ENCODE measurements around the gene ARIH1.
"Not testable (repeated sequence)": the region's sequence is repeated elsewhere in the genome, so short reads cannot be mapped to it uniquely, and the experiment has no call there.

The ARIH1 gene

DNA sequence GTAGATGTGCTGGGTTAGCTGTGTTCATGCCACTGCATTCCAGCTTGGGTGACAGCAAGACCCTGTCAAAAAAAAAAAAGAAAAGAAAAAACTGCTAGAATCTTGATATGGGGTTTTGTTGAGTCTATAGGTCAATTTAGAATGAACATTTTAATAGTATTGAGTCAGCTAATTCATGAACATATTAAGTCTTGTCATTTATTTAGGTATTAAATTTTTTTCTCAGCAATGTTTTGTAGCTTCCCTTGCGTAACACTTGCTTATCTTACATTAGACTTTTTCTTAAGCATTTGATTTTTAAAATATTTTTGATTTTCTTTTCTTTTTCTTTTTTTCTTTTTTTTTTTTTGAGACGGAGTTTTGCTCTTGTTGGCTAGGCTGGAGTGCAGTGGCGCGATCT is 119.7 kb downstream of the ARIH1 start:
- in situ Hi-C loops (cut with HindIII; ENCODE audit: low sequenced_read_pairs), result no loop called here

DNA sequence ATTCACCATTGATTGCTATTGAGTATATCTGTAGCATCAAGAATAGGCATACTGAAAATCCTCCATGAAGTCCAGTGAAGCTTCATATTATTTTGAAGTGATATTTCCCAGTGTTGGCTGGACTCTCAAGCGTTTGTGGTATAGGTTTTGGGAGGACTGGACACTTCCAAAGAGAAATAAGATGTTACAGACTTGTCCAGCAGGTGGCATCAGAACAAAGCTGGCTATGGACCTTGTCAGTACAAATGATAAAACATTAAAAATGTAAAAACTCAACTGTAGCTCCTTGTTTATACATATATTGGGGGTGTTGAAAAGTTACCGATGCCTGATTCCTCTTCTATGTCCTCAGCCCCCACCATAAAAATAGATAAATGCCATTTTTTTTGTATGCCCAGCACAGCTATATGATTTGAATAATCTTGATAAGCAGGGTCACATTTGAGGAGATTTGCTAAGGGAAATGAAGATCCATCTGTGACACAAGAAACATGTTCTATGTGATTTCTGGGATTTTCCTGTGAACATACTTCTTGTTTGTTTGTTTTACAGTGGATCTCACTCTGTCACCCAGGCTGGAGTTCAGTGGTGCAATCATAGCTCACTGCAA is 125.8 kb downstream of the ARIH1 start:
- in situ Hi-C loops (cut with HindIII; ENCODE audit: low sequenced_read_pairs), result no loop called here

DNA sequence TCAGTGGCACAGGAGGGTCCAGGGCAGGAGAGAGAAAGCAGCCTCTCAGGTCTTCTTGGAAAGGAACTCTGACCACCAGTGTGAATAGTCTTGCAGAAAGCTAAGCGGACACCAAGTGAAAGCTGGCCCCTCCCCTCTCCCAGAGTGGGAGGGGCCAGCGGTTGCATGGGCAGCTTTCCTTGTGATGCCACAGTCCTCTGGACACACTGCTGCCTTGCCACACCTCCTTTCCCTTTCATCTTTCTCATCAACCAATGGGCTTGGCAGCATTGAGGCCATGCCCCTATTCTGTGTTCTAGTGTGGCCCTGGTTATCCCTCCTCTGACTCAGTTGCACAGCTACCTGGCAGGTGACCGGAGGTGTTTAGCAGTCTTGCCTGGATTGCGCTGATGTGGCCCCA is 130.7 kb downstream of the ARIH1 start:
- in situ Hi-C loops (cut with HindIII; ENCODE audit: low sequenced_read_pairs), result no loop called here

DNA sequence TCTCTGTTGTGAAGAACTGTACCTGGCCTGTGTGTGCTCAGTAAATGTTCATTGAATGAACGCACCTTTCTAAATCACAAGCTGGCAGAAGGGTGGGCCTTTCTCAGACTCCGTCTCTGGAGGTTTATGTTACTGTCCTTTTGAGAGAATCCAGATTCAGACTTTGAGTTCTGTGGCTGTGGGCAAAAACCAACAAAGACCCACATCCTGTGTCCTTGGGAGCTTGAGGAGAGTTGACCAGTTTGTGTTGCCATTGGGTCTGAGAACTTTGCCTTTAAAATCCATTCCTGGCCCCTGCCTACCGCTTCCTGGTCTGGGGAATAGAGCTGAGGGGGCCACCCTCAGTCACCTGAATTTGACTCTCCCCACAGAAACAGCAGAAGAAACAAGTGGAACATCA is 134.0 kb downstream of the ARIH1 start:
- in situ Hi-C loops (cut with HindIII; ENCODE audit: low sequenced_read_pairs), result not testable (repeated sequence)

DNA sequence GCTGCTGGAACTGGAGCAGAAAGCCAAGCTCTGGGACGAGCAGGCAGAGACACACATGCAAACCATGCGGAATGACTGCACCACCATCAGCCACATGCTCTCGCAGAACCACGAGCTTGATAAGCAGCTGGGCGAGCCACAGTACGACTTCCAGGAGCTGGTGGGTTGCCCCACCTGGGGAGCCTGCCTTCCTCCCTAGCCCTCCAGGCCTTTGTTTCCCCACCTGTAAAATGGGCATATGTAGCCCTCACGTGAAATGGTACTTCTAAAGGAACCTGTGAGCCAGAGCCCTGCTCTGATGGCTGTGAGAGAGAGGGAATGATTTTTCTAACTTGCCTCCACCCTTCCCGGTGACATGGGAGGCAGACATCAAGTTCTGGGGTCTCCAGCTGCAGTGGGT is 135.7 kb downstream of the ARIH1 start:
- in situ Hi-C loops (cut with HindIII; ENCODE audit: low sequenced_read_pairs), result no loop called here

DNA sequence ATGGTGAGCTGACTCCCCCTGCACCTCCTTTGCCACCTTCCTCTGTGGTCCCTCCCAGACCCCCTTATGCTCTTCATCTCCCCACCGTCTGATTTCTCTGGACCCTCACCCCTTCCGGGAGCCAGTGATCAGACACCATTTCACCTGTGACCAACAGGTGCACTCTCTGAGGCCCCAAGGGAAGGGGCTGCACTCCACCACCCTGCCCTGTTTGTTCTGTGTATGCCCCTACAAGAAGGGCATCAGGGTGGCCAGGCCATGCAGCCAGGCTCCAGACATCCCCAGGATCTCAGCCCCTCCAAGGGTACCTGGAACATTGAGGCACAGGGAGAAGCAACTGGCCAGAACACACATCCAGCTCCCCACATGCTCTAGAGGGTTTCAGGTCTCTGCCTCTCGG is 138.2 kb downstream of the ARIH1 start:
- in situ Hi-C loops (cut with HindIII; ENCODE audit: low sequenced_read_pairs), result not testable (repeated sequence)

DNA sequence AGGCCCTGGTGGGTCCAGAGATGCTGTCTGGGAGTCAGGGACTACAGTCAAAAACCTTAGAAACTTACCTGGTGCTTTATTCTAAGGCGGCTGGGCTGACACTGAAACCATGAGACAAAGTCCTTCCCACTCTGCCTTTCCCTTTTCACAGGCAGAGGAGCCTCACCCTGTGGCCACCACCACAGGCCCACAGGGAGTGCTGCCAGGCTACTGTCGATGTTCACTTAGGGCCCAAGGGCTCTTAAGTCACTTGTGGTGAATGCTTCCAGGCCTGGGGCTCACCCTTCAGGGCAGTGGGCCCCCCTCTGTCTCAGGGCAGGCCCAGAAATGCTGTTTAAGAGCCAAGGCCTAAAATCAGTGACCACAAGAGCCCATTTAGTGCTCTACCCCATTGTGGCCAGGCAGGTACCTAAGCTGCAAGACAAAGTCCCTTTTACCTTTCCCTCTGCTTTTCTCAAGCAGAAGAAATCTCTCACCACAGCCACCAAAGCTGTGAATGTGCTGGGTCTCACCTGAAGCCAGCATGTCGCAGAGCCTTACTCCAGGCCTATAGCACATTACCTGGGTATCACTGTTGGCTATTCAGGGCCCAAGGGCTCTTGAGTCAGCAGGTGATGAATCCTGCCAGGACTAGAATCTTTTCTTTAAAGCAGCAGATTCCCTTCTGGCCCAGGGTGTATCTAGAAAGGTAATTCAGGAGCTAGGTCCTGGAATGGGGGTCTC is 140.8 kb downstream of the ARIH1 start:
- in situ Hi-C loops (cut with HindIII; ENCODE audit: low sequenced_read_pairs), result no loop called here

DNA sequence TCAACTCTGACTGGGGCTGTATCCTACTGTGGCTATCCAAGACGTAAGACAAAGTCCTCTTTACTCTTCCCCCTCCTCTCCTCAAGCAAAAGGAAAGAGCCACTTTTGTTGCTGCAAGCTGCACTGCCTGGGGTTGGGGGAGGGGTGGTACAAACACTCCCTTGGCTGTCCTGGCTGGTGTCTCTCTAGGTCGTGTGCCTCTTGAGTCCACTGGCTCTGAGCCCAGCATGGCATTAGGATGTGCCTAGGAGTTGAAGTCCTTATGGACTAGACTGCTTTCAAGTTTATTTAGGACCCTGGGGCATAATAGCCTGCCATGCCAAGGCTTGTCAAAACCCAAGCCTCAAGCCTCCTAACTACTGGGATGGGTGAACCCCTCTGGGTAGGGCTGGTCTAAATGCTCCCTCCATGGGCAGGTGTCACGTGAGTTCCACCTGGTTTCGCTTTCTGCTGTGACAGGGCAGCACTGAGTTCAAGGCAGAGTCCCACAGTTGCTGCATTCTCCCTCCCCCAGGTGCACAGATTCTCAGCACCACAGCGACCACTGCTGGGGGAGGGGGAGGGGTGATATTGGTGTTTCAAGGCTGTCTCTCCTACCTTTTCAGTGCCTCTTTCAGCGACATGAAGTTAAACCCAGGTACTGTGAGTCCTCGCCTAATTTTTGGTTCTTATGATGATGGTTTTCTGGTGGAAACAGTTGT is 141.6 kb downstream of the ARIH1 start:
- in situ Hi-C loops (cut with HindIII; ENCODE audit: low sequenced_read_pairs), result not testable (repeated sequence)

DNA sequence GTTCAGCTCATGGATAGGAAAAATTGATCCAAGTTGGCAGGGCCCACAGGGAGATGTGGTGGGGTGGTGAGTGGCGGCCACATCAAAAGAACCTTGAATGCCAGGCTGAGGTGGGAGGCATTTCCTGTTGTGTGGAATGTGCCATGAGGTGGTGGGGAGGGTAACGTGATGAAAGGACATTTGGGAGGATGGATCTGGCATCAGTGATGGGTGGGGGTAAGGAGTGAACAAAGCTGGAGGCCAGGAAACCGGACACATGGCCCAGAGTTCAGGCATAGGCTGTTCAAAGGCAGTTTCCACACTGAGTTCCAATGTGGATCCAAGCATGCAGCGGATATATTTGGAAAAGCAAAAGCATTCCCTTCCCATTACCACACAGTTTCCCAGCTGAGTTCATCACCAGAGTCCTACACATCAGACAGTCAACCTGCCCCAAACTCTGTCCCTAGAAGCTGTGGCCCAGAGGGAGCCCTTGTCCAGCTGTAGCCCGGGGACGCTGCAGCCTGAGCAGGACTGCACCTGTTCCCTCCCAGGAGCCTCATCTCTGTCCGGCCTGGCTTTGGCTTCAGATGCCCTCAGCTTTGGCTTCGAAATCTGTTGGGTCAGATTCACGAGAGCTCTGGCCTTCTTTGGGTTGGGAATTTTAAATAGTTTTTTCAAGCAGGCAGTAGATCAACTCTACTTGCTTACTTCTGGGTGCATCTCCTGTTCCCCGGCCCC is 142.5 kb downstream of the ARIH1 start:
- in situ Hi-C loops (cut with HindIII; ENCODE audit: low sequenced_read_pairs), result no loop called here

DNA sequence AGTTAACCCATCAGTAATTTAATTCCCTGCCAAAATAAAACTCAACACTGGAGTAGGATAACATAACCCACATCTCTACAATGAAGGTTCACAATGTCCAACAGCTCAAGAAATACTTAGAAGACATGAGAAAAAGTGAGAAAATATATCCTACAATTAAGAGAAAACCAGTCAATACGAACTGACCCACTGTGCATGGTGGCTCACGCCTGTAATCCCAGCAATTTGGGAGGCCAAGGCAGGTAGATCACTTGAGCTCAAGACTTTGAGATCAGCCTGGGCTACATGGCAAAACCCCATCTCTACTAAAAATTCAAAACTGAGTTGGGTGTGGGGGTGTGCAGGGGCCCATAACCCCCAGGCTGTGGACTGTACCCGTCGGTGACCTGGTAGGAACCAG is 149.7 kb downstream of the ARIH1 start:
- in situ Hi-C loops (cut with HindIII; ENCODE audit: low sequenced_read_pairs), result not testable (repeated sequence)

DNA sequence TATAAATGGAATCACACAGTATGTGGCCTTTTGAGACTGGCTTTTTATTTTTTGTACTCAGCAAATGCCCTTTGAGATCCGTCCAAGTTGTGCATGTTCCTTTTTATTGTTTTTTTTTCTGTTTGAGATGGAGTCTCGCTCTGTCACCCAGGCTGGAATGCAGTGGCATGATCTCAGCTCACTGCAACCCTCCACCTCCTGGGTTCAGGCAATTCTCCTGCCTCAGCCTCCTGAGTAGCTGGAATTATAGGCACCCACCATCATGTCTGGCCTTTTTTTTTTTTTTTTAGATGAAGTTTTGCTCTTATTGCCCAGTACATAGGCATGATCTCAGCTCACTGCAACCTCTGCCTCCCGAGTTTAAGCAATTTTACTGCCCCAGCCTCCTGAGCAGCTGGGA is 152.0 kb downstream of the ARIH1 start:
- in situ Hi-C loops (cut with HindIII; ENCODE audit: low sequenced_read_pairs), result not testable (repeated sequence)

DNA sequence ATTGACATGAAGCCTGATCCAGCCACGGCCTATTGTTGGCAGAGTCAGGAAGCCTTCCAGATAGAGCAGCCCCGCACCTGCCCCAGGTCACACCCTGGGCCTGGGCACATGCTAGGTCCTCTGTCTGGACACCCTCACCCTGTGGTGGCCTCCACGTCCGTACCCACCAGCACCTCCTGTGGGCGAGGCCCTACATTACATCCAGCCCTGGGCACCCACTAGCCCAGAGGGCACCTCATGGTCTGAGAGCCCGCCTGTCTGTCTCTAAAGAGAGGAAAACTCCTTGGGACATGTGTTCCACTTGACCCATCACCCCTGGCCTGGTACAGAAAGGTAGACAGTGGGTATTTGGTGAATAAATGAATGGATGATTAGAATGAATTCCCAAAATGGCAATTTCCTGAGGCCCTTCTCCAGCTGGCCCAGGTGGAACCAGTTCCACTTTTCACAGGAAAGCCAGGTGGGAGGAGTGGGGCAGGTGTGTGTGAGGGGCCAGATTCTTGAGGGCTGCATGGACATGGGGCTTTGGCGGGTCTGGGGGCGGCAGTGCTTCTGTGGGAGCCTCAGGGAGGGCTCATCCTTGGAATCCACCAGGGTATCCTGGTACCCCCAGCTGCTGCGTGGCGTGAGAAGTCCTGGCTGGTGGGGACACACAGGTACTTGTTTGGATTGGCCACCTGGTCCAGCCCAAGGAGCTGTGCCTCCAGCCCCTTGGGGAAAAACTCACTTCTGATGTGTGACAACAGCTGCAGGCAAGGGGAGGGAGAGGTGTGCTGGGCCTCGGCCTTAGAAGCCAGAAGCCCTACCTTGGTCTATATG is 154.3 kb downstream of the ARIH1 start:
- in situ Hi-C loops (cut with HindIII; ENCODE audit: low sequenced_read_pairs), result not testable (repeated sequence)

DNA sequence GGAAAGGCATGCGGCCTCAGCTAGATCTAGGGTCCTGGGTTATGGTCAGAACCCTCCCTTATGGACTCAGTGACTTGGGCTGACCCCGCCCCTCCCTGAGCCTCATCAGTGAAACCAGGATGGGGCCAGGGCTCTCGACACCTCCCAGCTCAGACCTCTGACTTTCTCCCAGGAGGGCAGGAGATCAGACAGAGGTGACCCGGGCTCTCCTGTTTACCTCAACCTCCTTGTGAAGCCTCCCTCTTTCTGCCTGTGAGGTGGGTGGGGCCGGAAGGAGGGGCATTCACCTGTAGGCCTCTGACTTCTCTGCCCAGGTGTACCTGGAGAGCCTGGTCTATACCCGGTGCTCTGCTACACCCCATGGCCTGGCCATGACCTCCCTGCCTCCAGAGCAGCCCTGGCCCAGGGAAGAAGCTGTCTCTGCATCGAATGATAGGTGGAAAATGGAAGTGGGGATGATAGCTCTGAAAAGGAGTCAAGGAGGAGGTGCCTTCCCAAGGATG is 155.0 kb downstream of the ARIH1 start:
- in situ Hi-C loops (cut with HindIII; ENCODE audit: low sequenced_read_pairs), result not testable (repeated sequence)

DNA sequence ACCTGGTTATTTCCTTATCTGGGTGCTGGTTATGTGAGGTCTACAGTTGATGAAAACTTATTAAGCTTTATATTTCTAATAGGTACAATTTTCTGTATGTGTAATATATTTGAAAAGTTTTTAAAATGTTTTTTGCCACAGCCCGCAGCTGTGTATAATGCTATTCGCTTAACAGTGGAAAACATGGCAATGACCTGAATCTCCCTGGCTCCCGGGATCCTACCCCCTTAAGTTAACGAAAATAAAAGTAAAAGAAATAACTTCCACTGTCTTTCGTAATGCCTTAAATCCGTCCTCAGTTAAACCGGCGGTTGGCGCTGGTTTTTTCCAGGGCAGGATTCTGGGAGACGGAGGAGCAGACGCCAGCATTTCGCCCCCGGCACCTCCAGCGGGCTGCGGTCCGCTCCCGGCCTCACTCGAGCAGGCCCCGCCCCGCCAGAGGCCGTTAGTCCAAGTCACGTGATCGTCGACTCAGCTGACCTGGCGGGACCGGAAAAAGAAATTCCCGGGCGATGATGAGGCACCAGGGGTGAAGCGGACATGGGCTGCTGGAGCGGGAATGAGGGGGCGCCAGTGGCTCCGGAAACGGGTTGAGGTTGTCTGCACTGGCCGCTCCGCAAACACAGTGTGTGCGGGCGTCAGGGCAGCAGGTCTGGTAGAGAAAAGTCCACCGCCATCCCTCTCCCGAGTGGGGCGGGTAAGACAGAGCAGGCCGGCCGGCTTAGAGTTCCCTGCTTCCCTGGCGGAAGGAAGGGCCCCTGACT is 162.6 kb downstream of the ARIH1 start:
- in situ Hi-C loops (cut with HindIII; ENCODE audit: low sequenced_read_pairs), result not testable (repeated sequence)

DNA sequence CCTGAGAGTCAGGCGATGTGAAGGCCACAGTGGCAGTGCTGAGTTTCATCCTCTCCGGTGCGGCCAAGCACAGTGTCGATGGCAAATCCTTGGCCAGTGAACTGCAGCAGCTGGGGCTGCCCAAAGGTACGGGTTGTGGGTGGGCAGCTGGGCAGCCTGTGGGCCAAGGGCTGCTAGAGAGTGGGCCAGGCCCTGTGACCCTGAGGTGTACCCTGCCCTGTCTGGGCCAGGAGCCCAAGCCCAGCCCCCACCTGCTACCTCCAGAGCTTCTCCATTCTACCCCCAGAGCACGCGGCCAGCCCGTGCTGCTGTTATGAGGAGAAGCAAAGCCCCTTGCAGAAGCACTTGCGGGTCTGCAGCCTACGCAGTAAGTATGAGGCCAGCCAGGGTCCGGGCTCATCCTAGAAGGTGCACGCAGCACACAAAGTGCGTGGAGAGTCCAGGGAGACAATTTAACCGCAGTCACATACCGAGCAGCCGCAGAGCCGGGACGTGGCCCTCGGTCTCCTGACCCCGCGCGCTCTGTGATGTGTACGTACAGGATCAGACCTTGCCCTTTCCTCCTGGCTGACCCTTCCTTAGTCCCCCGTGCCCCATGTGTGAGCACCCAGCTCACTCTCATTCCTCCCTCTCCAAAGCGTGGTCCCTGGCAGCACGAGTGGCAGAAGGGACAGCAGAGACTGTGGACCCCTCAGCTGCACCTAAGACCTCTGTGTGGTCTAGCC is 165.8 kb downstream of the ARIH1 start:
- in situ Hi-C loops (cut with HindIII; ENCODE audit: low sequenced_read_pairs), result not testable (repeated sequence)

DNA sequence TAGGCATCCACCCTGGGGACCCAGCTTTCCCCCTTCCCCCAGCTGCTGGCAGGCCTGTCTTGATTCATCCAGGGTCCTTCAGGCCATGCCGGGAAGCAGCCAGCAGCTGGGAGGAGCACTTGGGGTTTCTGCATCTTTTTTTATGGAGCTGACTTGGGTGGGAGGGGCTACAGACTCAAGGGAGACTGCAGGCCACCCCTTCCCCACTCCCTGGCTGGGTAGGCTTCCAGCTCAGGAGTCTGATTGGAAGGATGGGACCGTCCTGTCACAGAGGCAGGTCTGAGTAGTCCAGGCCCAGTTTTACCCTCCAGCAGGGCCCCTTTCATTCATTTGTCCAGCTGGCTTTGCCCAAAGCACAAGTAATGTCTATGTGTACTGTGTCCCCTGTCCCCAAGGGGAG is 168.1 kb downstream of the ARIH1 start:
- in situ Hi-C loops (cut with HindIII; ENCODE audit: low sequenced_read_pairs), result not testable (repeated sequence)

DNA sequence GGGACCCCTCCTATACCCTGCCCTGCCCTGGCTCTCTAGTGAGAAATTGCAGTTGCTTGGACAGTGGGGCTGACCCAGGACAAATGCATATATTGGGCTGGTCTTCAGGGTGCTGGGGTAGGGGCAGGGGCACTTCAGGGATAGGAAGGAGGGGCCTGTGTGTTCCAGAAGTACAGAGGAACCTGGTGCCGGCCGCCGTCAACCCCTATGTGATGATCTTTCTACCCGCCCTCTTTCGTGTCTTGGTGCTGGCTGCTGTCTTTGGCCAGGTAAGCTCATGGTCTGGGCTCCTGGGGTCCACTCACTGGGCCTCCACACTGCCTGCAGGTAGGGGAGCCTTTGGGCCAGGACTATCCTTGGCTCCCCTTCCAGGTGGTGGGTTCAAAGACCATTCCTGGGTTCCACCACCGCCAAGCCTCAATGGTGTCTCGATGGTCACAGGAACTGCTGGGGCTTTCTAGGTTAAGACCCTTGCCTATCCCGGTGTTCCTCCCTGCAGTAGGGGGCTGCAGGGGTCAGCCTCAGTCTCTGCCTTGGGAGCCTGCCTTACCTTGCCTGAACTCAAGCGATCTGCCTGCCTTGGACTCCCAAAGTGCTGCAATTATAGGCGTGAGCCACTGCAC is 174.6 kb downstream of the ARIH1 start:
- in situ Hi-C loops (cut with HindIII; ENCODE audit: low sequenced_read_pairs), result not testable (repeated sequence)

Measured in endothelial cell of hepatic sinusoid (primary cell).